Effector memory CD8-positive, alpha-beta T cell (primary cell): ENCODE data around the gene STAT3.
A peak's percentile ranks its signal among the peaks of the same experiment; 100 is the strongest.

Experiments
- ATAC-seq: fragments of 150-1000 bp; cut with Tn5 transposase; replicated peaks from 2 replicates; pipeline ENCODE4 v1.10.0; 2021; ENCODE audit warnings: mild to moderate bottlenecking, moderate library complexity
- DNase-seq, 3 experiments: peaks; one replicate each; pipeline ENCODE4 v3.0.0; 2021
- H3K27ac Mint-ChIP-seq, 2 donors: one replicate each; pipeline ENCODE4 v1.8.0; 2022; ENCODE audit warnings: mild to moderate bottlenecking in 2 of 2, mixed read lengths in 2 of 2, moderate library complexity in 2 of 2
- H3K27me3 Mint-ChIP-seq, 2 donors: one replicate each; pipeline ENCODE4 v1.8.0; 2022; ENCODE audit warnings: mixed read lengths in 2 of 2
- H3K36me3 Mint-ChIP-seq: one replicate; pipeline ENCODE4 v1.8.0; 2022; ENCODE audit warnings: mild to moderate bottlenecking, moderate library complexity, mixed read lengths; ENCODE audit not compliant: insufficient read depth
- H3K4me1 Mint-ChIP-seq, 2 donors: one replicate each; pipeline ENCODE4 v1.8.0; 2022; ENCODE audit warnings: low read depth in 2 of 2, mixed read lengths in 2 of 2
- H3K4me3 Mint-ChIP-seq, 2 donors: one replicate each; pipeline ENCODE4 v1.8.0; 2022; ENCODE audit warnings: mild to moderate bottlenecking in 2 of 2, mixed read lengths in 2 of 2, moderate library complexity in 2 of 2
- H3K9me3 Mint-ChIP-seq, 2 donors: one replicate each; pipeline ENCODE4 v1.8.0; 2022; ENCODE audit warnings: mixed read lengths in 2 of 2

STAT3 gene

DNA sequence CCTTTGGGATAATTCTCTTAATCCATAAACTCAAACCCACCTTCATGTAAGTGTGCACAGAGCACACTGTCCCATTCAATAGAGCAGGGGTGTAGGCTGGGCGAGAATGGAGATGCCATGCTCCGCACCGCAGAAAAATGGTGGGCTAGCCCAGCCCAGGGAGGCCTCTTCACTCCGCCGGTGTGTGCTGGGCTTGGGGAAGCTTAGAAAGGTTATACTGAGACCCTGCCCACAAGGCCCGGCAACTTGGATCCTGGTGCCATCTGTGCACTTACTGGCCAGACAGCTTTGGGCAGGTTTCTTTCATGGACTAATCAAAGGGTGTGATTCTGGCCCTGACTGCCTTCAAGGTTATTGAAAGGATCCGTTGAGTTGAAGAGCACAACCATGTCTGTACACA lies 103.7 kb downstream of the STAT3 start:
- DNase-seq (no peak), ATAC-seq (no peak)
- peaks cover 28 to 31% of the 10 kb centered on the region in 2 donors for H3K4me1 Mint-ChIP-seq
- no peaks in the 10 kb centered on the region for H3K9me3 Mint-ChIP-seq
- peaks cover 24% of the 10 kb centered on the region for H3K36me3 Mint-ChIP-seq
- H3K4me3 Mint-ChIP-seq = no peak overlapping the region
- H3K27me3 Mint-ChIP-seq = no peaks in the 10 kb centered on the region
- no peak overlapping the region for H3K27ac Mint-ChIP-seq

DNA sequence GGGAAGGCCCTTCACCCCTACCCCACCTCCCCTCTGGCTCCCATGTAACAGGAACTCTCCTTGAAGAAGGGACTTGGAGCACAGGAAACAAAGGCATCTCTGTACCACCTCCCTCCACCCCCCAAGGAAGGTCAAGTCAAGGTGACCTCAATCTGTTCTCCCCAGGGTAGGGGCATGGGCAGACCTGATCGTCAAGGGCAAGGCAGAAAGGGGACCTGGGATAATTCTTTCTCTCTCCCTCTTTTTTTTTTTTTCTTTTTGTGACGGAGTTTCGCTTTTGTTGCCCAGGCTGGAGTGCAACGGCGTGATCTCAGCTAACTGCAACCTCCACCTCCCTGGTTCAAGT lies 104.2 kb downstream of the STAT3 start:
- H3K36me3 Mint-ChIP-seq = peaks cover 19% of the 10 kb centered on the region
- no peak for ATAC-seq
- no peak for DNase-seq
- H3K4me1 Mint-ChIP-seq = peaks cover 22 to 25% of the 10 kb centered on the region in 2 donors
- no peak overlapping the region for H3K27ac Mint-ChIP-seq
- H3K9me3 Mint-ChIP-seq = no peaks in the 10 kb centered on the region
- no peak overlapping the region for H3K4me3 Mint-ChIP-seq
- H3K27me3 Mint-ChIP-seq = no peaks in the 10 kb centered on the region

DNA sequence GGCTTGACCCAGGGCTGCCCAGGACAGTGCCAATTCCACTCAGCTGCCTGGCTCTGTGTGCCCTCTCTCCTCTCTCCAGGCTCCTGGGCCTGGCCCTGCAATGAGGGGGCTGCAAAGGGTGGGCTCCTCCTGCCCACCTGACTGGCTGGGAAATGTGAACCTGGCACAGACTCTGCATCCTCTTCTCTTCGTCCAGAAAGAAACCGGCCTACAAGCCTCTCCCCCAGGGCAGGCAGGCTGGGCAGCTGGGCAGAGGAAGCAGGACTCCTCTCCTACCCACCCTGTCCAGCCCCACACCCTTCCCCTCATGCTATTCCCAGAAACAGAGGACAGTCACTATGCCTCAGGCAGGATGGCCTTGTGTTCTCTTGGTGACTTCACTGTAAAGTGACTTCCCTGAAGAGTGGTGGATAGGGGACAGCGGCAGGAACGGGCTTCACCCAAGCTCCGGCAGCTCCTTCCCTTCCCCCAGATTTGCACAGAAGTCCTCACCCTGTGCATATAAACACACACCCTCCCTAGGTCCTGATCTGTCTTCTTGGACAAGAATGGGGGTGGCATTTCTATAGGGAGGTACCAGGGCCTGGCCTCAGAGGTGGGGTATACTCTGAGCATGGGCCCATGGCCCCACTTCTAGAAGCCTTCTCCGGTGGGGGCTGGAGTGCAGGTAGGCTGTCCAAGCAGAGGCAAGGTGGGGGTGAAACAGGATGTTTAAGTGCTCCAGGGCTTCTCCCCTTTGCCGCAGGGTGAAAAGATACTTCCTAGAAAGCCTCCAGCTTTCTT lies 104.8 kb downstream of the STAT3 start:
- DNase-seq = no peak
- H3K4me3 Mint-ChIP-seq = no peak overlapping the region
- peak overlapping the region in 1 of 2 donors; percentile 52 for H3K27ac Mint-ChIP-seq
- H3K27me3 Mint-ChIP-seq = no peaks in the 10 kb centered on the region
- peaks cover 19% of the 10 kb centered on the region for H3K36me3 Mint-ChIP-seq
- no peak for ATAC-seq
- no peaks in the 10 kb centered on the region for H3K9me3 Mint-ChIP-seq
- peaks cover 21 to 23% of the 10 kb centered on the region in 2 donors for H3K4me1 Mint-ChIP-seq

DNA sequence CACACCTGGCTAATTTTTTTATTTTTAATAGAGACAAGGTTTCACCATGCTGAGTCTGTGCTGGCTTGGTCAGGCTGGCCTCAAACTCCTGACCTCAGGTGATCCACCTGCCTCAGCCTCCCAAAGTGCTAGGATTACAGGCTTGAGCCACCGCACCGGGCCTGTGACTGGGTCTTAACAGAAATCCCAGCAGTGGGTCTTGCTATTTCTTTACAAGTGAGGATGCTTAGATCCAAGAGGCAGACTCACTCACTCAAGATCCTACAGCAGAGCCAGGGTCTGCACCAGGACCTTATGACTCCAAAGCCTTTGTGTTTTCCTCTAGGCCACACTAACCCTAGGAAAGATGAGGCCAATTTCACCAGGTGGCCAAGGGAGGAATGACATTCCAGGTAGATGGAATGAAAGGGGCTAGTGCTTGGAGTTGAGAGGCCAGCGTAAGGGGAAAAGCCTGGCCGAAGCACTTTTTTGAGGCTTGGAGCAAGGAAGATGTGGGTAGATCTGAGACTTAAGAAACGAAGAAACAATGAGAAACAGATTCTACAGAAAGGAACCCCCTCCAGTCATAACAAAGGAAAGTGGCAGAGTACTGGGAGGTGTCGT lies 105.7 kb downstream of the STAT3 start:
- DNase-seq (no peak), ATAC-seq (no peak)
- peaks cover 17 to 24% of the 10 kb centered on the region in 2 donors for H3K4me1 Mint-ChIP-seq
- no peaks in the 10 kb centered on the region for H3K9me3 Mint-ChIP-seq
- H3K4me3 Mint-ChIP-seq = no peak overlapping the region
- no peaks in the 10 kb centered on the region for H3K27me3 Mint-ChIP-seq
- H3K36me3 Mint-ChIP-seq = peaks cover 19% of the 10 kb centered on the region
- H3K27ac Mint-ChIP-seq = peak overlapping the region in 1 of 2 donors; percentile 52

DNA sequence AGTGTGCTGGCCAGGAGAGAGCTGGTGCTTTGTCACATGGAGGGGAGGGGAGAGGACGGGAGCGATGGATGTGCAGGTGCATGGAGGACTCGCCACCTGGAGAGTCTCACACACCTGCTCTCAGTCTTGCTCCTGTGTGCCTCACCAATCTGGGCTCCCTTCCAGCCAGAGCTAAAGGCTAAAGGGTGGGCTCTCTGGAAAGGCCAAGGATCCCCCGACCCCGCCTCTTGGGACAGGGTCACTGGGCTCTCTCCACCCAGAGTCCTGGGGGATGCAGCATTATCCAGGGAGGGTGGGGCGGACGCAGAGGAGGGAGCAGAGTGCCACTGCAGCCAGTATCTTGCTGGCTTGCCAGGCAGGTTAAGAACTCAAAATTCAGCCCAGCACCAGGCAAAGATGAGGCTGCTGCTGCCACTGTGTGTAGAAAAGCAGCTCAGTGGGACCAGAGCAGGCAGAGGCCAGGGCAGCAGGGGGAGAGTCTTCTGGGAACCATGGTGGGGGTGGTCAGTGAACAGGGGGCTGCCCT lies 106.6 kb downstream of the STAT3 start:
- peaks cover 21% of the 10 kb centered on the region for H3K36me3 Mint-ChIP-seq
- DNase-seq = no peak
- H3K9me3 Mint-ChIP-seq = no peaks in the 10 kb centered on the region
- H3K4me1 Mint-ChIP-seq = peaks cover 17 to 20% of the 10 kb centered on the region in 2 donors
- H3K27ac Mint-ChIP-seq = peak overlapping the region in 1 of 2 donors; percentile 16
- H3K27me3 Mint-ChIP-seq = no peaks in the 10 kb centered on the region
- H3K4me3 Mint-ChIP-seq = no peak overlapping the region
- ATAC-seq = no peak

DNA sequence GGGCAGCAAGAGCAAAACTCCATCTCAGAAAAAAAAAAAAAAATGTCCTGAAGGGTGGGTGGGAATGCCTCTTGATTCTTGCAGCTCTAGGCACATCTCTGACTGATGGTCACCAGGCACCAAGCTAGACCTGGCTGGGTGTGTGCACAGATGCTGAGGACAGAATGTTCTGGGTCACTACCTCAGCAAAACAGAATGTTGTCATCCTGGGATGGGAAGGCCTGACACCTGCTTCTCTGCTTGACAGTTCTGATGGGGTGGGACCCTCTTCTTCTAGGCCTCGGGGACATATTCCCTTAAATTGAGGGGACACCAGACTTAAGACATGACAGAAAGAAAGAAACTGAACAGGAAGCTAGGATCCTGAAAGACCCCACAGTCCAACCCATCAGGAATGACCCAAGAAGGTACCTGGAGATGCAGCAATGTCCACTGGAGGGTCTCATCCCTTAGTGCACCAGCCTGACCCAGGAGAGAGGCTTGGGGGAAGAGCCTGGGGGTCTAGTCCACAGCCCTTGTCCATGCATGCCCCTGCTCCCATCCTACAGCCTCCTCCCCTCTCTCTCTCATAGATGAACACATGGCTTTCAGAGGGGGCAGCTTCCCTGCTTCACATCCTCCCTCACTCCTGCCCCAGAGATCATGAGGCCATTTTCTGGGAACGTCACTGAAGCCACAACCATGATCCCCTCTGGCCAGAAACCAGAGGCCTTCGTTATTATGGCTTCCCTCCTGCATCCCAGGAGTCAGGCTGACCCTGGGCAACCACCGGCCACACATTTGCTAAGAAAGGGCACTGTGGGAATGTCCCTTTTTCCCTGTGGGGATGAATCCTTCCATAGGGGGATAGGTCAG lies 108.2 kb downstream of the STAT3 start:
- no peak for ATAC-seq
- H3K27ac Mint-ChIP-seq = no peak overlapping the region
- no peaks in the 10 kb centered on the region for H3K27me3 Mint-ChIP-seq
- H3K4me1 Mint-ChIP-seq = peaks cover 15 to 16% of the 10 kb centered on the region in 2 donors
- no peaks in the 10 kb centered on the region for H3K9me3 Mint-ChIP-seq
- DNase-seq = no peak
- no peak overlapping the region for H3K4me3 Mint-ChIP-seq
- H3K36me3 Mint-ChIP-seq = peaks cover 34% of the 10 kb centered on the region

DNA sequence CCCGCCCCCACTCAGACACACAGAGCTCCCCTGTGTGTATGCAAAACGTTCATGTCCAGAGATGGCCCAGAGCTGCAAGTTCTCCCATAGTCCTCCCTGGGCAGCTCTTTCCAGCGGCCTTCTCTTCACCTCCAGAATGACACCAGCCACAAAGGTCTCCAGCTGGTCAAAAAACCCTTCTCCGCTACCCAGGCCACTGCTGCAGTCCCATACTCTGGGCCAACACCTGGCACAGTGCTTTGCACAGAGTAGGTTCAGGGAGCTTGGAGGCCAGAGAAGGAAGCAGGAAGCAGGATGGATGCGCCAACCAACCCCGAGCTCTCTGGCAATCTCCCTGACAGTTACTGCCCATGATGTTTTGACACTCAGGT lies 110.9 kb downstream of the STAT3 start:
- Mint-ChIP-seq H3K27me3 (no peaks in the 10 kb centered on the region), H3K36me3 (peaks cover 54% of the 10 kb centered on the region), H3K27ac (peak overlapping the region; percentile 93 to 96), H3K9me3 (no peaks in the 10 kb centered on the region), H3K4me1 (peaks cover 30 to 35% of the 10 kb centered on the region in 2 donors), H3K4me3 (peak overlapping the region; percentile 84 to 89)
- DNase-seq = no peak
- no peak for ATAC-seq

DNA sequence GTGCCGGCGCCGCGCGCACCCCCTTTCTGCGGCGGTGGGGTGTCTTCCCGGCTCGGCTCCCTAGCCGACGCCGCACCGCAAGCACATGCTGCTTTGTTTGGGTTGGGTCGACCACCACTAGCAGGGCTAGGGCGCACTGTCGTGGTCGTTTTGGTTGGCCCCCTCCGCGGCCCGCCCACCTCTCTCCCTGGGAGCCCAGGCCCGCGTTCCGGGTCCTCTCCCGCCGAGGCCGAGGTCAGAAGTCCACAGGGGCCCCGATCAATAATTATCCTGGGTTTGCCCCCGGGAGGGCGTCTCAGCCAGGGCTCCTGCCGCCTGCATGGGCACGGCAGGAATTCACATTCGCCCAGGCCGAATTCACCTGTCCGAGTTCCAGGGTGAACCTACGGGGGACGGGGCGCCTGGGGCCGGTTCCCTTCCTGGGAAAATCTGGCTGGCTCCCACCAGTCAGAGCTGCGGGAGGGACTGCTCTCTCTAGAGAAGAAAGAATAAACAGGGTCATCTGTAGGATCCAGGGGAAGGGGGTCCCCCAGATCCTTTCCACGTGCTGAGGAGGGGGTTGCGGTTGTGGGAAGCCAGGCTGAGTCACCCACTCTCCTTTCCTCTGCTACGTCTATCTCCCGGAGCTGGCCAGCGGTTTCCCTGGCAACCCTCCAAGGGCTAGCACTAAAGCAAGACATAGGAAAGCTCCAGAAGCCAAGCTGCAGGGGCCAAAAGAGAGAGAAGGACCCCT lies 111.5 kb downstream of the STAT3 start:
- H3K4me1 Mint-ChIP-seq = peaks cover 36 to 41% of the 10 kb centered on the region in 2 donors
- ATAC-seq (no peak), DNase-seq (no peak)
- H3K27ac Mint-ChIP-seq = peak overlapping the region; percentile 93 to 96
- H3K27me3 Mint-ChIP-seq = no peaks in the 10 kb centered on the region
- peak overlapping the region; percentile 84 to 89 for H3K4me3 Mint-ChIP-seq
- no peaks in the 10 kb centered on the region for H3K9me3 Mint-ChIP-seq
- H3K36me3 Mint-ChIP-seq = peaks cover 54% of the 10 kb centered on the region

DNA sequence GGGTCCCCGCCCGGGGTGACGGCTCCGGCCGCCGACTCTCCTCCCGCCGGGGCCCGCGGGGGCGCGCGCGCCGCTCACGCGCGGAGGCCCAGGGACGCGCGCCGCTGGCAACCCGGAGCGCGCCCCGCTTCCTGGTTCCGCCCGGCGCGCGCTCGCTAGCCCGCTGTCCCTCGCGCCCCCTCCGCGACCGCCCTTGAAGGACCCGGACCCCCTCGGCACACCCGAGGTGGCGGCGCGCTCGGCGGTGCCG lies 112.0 kb downstream of the STAT3 start, which contains the start of gene STAT5B:
STAT5B (minus strand) TSS at position 33 of the 250 bp plus-strand sequence. CDS start 44,264 bp downstream, outside the sequence.
- Mint-ChIP-seq H3K27ac (peak within 1 kb of the TSS; percentile 96 to 97), H3K4me3 (peak within 1 kb of the TSS; percentile 89 to 92), H3K27me3 (no peaks in the 10 kb centered on the region), H3K36me3 (peaks cover 54% of the 10 kb centered on the region), H3K4me1 (peaks cover 41 to 46% of the 10 kb centered on the region in 2 donors), H3K9me3 (no peaks in the 10 kb centered on the region)
- DNase-seq (peak; percentile 58 to 72 (median 64)), ATAC-seq (peak; percentile 60)

DNA sequence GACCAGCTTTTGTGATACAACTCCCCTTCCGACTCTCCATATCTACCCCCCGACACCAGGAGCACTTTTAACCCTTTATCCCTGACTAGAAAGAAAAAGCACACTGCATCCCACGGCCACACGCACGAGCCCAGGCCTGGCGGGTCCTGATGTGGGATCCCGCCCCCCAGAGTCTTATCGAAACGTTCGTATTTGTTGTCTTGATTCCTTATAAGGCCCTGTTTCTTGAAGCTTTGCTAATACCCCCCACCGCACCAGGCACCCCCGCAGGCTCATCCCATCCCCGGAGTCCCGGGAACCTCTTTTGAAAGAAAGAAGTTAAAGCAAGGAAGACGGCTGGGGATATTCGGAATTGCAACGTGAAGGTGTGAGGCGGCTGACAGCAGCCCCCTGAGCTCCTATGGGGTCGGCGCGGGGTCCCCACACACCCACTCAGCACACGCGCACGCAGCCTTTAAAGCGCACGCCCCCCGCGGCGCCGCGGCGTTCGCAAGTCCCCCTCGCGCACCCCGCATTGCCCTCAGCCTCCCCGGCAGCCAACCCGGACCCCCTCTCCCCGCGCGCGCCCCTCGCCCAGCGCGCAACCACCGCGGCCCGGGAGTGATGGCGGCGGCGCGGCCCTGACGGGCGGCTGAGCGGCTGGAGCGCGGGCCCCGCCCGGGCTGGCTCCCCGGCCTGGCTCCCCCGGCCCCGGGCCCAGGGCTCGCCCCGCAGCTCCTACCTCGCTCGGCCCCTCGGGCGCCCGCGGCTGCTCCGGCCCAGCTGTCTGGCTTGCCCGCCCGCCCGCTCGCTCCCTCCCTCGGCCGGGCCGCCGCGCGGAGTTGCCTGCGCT lies 112.5 kb downstream of the STAT3 start:
- Mint-ChIP-seq H3K4me1 (peaks cover 45 to 51% of the 10 kb centered on the region in 2 donors), H3K27ac (peak overlapping the region; percentile 93 to 97), H3K27me3 (no peaks in the 10 kb centered on the region), H3K4me3 (peak overlapping the region; percentile 89 to 92), H3K36me3 (peaks cover 54% of the 10 kb centered on the region), H3K9me3 (no peaks in the 10 kb centered on the region)
- DNase-seq = peak; percentile 33 to 48 (median 37)
- ATAC-seq = peak; percentile 40

DNA sequence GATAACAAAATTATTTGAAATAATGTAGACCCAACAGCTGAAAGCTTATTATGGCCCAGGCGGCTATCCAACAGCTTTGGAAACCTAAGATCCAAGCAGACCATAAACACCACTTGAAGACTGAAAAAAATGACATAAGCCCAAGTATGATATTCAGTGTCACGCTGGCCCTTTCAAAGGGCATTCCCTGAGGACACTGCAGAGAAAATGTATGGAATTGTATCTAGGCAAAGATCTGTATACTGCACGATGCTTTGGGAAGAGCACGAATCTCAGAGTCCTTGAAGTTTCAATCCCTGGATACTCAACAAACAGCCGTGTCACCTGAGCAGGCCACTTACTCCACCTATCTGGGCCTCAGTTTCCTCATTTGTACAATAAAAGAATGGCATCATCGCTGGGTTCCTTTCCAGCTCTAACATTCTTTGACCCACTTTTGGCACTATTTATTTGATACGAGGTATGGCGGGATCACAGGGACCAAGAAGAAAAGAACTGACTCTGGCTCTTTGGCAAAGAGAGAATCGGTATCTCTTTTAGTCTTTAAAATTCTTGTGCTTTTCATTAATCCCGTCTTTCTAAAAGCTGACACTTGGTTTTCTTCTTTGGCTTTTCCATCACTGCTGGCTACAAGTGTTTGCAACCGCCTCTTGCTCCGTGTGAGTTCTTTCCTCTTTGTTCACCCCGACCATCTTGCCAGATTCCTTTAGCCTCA lies 113.3 kb downstream of the STAT3 start:
- peaks cover 46 to 57% of the 10 kb centered on the region in 2 donors for H3K4me1 Mint-ChIP-seq

DNA sequence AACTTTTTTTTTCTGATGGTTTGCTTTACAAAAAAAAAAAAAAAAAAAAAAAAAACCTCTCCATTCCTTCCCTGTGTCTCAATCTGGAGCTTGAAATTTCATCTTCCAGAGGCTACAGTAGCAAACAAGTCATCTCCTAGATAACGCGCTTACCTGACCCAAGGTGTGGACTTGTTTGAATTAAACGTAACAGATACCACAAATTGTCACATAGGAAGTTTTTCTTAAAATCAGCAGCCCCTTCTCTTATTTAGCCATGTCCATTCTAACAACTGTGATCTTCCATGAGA lies 114.0 kb downstream of the STAT3 start:
- Mint-ChIP-seq H3K4me1 (peaks cover 47 to 65% of the 10 kb centered on the region in 2 donors), H3K36me3 (peaks cover 54% of the 10 kb centered on the region), H3K27ac (peak overlapping the region; percentile 93 to 97), H3K4me3 (peak overlapping the region; percentile 89 to 92), H3K27me3 (no peaks in the 10 kb centered on the region), H3K9me3 (no peaks in the 10 kb centered on the region)
- DNase-seq (no peak), ATAC-seq (no peak)

More for the DNA sequence above, 113.3 kb downstream of the STAT3 start:
- Mint-ChIP-seq H3K27ac (peak overlapping the region; percentile 93 to 97), H3K27me3 (no peaks in the 10 kb centered on the region), H3K9me3 (no peaks in the 10 kb centered on the region), H3K4me3 (peak overlapping the region; percentile 89 to 92), H3K36me3 (peaks cover 54% of the 10 kb centered on the region)
- no peak for DNase-seq
- no peak for ATAC-seq
